ENCODE results near the gene RGS19.

The RGS19 gene

DNA sequence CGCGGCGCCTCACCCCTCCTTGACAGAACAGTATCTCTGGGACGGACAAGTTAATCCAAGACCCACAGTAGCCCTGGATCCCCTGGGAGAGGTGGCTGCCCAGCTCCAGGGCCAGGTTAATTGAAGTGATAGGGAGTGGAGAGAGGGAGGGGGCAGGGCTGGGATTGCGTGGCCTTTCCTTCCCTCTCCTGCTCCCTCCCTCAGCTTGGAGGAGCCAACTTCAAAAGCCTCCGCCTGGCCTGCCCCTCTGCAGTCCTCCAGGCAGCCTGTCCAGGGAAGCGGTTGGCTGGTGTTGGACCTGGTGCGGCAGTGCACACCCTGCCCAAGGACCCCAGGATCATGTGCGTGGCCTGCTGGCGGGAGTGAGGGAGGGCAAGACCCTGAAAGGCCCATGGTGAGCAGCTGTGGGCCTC lies 43.4 kb downstream of the RGS19 start, which contains the start of gene C20orf204:
Gene C20orf204, plus strand, starts transcription at position 250 of the 413 bp plus-strand sequence. Its CDS starts 142 bp downstream, at position 392.
- no peak for DNase-seq (ENCODE audit: low read depth)

DNA sequence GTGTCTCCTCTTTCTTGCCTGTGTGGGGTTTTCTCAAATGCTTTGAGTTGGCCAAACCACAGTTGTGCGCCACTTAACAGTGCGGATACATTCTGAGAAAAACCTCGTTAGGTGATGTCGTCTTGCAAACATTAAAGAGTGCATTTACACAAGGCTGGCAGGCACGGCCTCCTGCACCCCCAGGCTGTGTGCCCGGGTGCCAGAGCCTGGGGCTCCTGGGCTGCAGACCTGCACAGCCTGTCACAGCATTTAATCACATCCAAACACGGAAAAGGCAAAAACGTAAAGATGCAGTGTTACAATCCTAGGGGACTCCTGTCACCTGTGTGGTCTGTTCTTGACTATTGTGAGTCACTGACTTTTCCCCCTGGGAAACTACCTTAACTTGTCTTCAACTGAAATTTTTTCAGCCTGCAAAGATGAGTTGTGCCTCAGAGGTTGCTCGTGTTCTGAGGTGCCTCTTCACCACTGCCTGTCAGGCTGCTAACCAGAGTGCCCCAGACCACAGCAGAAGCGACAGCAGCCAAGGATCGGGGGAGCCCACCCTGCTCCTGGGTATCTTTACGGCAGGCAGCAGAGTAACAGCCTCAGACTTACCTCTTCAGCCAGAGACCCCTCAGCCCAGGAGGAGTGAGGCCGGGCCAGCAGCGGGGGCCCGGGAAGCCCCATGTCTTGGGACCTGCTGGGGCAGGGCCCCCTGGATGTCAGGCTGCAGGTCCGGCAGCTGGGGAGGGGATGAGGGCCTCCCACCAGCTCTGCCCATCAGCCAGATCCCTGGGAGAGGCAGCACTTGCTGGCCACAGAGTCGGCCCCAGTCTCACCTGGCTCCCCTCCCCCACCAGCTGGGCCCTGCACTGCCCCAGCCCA lies 44.0 kb downstream of the RGS19 start:
- no peak for DNase-seq (ENCODE audit: low read depth)

DNA sequence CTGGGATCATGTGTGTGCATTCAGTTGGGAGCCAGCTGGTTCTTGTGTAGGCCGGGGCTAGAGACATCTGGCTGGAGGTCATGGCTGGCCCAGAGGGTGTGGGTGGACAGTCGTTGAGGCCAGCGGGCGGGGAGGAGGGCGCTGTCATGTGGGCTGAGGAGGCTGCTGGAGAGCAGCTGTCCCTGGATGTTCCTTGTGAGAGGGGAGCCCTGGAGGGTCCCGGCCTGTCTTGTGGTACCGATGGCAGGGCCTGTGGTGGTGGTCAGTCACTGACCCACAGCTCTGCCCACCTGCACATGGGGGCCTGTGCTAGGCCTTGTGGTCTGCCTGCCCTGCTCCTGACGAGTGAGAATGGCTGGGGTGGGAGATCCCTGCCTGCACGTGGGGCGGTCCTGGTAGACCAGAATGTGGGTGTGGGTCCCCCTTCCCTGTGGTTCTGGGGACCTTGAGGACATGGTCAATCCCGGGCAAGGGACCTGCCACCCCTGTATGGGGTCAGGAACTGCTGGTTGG lies 45.3 kb downstream of the RGS19 start:
- DNase-seq (ENCODE audit: low read depth): no peak

DNA sequence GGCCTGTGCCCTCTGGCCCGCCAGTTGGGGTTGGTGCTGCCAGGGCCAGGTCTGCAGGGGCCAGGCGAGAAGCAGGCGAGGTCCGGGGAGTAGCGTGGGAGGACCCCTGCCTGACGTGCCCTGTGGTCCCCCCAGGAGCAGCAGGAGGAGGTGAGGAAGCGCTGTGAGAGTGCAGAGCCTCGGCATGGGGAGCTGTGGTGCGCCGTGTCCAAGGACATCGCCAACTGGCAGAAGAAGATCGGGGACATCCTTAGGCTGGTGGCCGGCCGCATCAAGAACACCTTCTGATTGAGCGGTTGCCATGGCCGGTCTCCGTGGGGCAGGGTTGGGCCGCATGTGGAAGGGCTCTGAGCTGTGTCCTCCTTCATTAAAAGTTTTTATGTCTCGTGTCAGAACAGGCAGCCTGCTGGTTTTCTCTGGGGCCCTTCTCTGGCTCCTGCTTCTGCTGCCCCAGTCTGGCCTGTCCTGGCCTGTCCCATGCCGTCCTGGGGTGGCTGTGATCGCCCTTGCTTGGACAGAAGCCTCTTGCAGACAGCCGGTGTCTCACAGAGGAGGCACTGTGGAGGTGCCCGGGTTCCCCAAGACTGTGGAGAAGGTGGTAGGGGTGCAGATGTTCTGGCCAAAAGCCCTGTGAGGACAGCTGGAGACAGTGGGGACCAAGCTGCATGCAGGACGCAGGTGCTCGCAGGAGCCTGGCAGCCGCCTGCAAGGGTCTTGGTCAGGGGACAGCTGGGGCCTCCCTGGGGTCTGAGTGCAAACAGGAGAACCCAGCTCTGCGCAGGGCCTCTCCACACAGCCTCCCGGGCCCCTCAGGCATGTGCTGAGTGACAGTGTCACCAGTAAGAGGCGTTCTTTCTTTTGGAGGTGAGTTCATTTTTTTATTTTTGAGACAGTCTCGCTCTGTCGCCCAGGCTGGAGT lies 46.4 kb downstream of the RGS19 start:
- DNase-seq (ENCODE audit: low read depth): no peak

DNA sequence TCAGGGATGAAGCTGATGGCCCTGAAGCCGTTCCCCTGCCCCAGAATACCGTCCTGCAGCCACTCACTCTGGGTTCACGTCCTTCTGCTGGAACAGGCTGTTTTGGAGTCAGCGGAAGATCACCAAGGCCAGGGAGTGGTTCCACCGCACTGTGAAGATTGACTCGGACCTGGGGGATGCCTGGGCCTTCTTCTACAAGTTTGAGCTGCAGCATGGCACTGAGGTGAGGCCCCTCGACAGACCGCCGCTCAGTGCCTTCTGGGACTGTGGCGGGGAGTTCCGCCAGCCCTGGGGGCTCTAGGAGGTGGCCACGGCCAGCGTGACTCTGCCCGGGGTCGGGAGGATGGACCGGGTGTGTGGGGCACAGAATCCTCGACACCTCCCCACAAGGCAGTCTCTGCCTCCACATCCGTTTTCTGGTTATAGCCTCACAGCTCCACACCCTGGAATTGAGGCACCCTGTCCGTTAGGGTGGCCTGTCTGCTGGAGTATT lies 47.5 kb downstream of the RGS19 start:
- no peak for DNase-seq (ENCODE audit: low read depth)

DNA sequence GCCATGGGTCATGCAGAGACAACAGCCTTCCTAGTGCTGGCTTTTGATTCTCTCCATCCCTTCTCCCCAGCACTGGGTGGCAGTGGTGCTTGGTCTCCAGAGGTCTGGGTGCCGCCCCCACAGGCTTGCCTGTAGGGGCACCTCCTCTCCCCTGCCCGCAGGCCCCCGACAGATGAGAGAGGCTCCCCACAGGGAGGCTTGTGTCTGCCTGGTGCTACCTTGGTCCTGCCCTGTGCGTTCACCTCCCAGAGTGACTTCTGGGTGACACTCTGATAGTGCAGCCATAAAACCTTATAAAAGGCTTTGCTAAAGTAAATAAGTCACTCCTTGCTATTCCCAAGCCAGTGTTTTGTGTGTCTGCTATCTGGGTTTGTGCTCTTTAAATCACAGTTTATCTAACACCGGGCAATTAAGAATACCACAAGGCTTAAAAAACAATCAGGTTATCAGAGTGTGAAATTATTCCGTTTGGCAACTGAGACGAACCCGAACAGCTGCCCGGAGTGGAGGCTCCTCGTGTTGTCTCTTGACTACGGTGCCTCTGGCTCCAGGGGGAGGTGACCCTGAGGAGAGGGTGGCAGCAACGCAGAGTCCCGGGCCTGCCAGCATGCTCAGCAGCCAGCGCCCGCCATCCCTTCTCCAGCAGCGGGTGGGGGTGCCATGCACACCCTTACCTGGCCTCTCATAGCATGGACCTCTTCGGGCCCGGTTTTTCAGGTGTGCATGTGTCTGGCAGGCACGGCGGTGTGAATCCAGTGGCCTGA lies 48.8 kb downstream of the RGS19 start:
- no peak for DNase-seq (ENCODE audit: low read depth)

DNA sequence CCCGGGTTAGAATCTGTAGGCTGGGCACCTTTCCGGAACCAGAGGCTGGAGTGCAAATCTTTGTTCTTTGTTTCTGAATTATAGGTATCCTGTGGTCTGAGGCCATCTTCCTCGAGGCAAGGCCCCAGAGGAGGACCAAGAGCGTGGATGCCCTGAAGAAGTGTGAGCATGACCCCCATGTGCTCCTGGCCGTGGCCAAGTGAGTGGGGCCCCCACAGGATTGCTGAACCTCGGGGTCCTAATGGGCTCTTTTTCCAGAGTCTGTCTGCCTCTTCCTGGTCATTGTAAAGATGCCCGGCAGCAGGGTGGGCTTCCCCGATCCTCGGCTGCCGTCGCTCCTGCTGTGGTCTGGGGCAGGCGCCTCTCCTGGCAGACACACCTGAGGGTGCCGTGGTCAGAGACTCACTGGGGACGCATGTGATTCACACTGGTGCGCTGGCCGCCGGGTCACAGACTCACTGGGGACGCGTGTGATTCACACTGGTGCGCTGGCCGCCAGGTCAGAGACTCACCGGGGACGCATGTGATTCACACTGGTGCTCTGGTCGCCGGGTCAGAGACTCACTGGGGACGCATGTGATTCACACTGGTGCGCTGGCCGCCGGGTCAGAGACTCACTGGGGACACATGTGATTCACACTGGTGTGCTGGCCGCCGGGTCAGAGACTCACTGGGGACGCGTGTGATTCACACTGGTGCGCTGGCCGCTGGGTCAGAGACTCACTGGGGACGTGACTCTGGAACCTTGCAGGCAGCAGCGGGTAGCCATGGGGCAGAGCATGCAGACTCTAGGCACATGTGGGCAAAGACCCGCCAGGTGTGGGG lies 49.8 kb downstream of the RGS19 start:
- no peak for DNase-seq (ENCODE audit: low read depth)

DNA sequence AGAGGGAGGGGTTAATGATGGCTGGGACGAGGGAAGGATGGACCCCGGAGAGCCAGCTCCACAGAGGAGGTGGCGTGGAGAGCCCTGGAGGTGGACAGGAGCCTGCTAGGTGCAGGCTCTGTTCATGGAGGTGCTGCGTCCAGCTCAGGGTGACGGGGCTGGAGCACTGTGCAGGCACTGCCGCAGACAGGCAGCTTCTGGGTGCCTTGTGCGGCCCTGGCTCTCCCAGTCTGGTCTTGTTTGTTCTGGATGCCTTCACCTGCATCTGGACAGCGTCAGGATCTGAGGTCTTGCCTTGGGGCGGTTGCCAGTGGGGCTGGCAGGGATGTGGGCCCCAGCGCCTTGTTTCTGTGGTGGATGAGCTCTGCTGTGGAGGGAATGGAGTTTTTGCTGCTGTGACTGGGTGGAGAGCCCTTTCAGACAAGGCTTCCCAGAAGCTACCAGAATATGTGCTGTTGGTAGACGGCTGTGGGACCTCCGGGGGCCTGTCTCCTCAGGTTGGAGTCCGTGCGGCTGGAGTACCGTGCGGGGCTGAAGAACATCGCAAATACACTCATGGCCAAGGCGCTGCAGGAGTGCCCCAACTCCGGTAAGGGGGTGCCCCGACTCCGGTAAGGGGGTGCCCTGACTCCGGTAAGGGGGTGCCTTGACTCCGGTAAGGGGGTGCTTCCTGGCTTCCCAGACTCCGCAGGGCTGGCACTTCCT lies 51.2 kb downstream of the RGS19 start:
- DNase-seq (ENCODE audit: low read depth): no peak

DNA sequence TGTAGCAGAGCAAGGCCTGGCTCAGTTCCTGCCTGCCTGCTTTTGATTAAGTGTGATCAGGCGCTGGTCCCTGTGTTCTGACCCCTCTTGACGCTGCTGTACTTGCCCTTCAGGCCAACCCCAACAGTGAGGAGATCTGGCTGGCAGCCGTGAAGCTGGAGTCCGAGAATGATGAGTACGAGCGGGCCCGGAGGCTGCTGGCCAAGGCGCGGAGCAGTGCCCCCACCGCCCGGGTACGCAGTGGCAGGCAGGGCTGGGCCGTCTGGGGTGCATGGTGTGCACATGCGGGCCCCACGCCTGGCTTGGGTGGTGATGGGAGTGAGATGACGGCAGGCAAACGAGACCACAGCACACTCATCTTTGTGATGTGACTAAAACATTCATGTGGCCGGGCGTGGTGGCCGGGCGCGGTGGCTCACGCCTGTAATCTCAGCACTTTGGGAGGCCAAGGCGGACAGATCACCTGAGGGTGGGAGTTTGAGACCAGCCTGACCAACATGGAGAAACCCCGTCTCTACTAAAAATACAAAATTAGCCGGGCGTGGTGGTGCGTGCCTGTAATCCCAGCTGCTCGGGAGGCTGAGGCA lies 53.4 kb downstream of the RGS19 start:
- no peak for DNase-seq (ENCODE audit: low read depth)

DNA sequence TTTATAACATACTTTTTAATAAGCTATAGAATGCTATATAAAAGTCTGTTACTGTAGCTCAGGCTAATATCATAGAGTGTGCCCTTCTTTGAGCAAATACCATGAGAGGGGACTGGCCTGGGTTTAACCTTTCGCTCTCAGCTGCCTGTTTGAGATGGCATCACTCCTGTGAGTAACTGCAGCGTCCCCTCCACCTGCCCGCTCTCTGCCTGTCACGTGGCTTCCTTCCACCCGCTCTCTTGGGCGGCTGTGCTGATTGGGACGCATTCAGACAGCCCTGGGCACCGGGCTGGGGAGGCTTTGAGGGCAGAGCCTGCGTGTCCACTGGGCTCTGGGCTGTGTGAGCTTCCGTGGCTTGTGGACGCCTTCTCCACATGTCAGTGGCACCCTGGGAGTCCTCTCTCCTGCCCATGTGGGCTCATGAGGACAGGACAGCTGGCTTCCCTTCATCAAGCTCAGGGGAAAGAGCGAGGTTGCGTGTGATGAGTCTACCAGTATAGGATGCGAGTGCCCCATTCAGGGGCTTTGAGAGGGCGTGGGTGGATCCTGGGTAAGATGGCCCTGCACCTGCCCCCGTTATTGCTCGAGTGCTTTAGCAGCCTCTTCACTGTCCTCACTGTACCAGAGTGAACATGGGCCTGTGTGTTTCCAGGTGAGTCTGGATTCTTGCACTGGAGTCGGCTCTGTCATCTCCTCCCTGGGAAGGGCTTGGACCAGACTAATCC lies 54.1 kb downstream of the RGS19 start:
- no peak for DNase-seq (ENCODE audit: low read depth)

DNA sequence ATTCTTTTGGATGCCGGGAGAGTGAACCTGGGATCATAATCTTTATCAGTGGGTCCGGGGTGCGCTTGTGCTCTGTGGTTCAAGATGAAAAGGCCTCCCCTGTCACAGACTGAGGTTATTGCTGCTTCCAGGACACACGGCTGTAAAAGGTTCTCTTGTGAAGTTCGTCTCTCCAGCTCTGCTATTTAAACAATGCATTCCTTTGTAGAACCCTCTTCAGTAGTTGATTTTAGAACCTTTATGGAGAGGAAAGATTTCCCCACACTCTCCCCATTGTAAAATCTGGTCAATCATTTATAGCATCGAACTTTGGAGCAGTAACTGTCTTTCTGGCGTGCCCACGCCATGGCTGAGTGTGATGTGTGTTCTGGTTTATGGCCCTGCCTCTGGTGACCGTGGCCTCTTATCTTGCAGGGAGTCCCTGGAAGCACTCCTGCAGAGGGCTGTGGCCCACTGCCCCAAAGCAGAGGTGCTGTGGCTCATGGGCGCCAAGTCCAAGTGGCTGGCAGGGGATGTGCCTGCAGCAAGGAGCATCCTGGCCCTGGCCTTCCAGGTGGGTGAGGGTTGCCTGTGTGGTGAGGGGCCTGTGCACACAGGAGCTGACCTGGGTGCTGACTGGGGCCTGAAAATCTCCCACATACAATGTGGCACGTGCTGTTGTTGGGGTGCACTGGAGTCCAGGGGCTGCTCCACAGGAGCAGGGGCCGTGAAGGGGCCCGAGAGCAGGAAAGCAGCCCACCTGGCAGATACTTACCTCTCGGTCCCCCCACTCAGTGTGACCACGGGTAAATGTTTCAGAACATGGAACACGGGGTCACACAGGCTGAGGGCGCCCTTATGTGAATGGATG lies 55.0 kb downstream of the RGS19 start:
- no peak for DNase-seq (ENCODE audit: low read depth)

DNA sequence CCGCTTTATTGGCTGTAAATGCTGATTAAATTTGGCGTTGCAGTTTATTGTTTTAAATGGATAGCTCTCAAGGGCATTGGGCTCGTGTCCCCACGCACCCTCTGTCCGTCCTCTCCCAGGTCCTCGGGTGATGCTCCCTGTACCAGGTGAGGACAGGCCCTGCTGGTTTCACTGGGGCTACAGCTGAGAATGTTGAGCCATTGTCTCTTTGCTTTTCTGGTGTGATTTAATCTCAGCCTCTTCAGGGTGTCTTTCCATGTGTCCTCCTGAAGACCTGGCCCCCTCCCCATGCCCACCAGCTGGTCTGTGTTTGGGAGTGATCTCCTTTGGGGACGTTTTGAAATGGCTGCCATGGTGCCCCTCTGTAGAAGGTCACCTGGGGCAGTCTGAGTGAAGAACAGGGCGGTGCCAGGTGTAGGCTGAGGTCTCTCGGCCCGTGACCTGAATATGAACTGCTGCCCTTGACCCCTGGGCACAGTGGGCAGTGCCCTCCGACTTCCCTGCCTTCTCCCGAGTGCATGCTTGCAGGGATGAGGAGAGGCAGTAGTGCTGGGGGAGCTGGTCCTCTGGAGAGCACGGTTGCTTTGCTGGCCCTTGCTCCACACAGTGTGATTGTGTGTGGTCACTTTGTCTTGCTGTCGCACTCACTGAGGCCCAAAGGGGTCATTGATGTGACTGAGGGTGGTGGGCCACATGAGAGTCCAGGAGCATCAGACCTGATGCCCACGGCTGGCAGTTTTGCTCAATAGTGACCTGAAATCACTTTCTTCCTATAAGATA lies 55.8 kb downstream of the RGS19 start:
- no peak for DNase-seq (ENCODE audit: low read depth)
